Epithelial cell of esophagus (primary cell): ENCODE measurements around the gene LSR.
"Not testable (repeated sequence)": the region's sequence is repeated elsewhere in the genome, so short reads cannot be mapped to it uniquely, and the experiment has no call there.

Experiments
- DNase-seq: peaks from one replicate; pipeline ENCODE4 v3.0.0; 2010; ENCODE audit warnings: low read depth
- H3K4me3 ChIP-seq: 2 replicates; pipeline ENCODE4 v1.5.1; 2011; ENCODE audit warnings: mild to moderate bottlenecking, low read length, control low read depth
- TF ChIP-seq, protein P1 (sequence below): IDR thresholded peaks from 2 replicates; pipeline ENCODE4 v1.5.1; 2011; ENCODE audit warnings: low read depth, mild to moderate bottlenecking, low read length, control low read depth, inconsistent platforms; ENCODE audit not compliant: insufficient read depth; ENCODE audit errors: missing control alignments

Gene LSR

DNA sequence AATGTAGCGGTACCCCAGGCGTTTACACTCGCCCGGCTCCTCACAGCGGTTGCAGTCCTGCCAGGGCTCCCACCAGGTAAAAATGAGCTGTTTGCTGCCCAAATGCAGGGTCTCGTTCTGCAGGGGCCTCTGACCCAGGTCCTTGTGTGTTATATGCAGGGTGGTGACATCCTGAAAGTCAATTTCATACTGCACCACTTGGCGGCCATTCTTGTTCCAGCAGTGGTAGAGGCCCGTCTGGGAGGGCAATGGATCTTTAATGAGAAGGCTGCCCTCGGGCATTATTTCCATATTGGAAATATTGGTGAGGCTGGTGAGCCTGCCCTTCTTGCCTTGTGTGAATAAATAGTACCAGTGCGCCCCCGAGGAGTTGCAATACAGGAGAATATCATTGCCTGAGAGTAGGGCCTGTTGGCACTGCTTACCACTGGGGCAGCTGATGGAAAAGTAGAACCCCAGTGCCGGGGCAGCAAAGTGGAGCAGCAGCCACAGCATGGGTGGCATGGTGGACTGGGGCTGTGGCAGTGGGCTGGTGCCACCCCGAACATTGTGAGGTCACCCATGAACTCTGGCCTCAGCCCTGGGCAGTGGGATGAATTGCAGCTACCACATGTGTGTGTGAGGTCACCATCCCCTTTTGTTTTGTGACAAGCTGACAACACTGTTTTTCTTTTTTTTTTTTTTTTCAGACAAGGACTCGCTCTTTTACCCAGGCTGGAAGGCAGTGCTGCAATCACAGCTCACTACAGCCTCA, 20.4 kb upstream of the LSR start, which contains the start of gene FAM187B:
Gene FAM187B (minus strand): TSS at position 563 of the 754 bp plus-strand sequence. CDS start 59 bp downstream, at position 504.
- TF ChIP-seq, protein P1, sequence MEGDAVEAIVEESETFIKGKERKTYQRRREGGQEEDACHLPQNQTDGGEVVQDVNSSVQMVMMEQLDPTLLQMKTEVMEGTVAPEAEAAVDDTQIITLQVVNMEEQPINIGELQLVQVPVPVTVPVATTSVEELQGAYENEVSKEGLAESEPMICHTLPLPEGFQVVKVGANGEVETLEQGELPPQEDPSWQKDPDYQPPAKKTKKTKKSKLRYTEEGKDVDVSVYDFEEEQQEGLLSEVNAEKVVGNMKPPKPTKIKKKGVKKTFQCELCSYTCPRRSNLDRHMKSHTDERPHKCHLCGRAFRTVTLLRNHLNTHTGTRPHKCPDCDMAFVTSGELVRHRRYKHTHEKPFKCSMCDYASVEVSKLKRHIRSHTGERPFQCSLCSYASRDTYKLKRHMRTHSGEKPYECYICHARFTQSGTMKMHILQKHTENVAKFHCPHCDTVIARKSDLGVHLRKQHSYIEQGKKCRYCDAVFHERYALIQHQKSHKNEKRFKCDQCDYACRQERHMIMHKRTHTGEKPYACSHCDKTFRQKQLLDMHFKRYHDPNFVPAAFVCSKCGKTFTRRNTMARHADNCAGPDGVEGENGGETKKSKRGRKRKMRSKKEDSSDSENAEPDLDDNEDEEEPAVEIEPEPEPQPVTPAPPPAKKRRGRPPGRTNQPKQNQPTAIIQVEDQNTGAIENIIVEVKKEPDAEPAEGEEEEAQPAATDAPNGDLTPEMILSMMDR, result no peak
- no peak within 1 kb of the TSS for H3K4me3 ChIP-seq
- DNase-seq, result no peak

DNA sequence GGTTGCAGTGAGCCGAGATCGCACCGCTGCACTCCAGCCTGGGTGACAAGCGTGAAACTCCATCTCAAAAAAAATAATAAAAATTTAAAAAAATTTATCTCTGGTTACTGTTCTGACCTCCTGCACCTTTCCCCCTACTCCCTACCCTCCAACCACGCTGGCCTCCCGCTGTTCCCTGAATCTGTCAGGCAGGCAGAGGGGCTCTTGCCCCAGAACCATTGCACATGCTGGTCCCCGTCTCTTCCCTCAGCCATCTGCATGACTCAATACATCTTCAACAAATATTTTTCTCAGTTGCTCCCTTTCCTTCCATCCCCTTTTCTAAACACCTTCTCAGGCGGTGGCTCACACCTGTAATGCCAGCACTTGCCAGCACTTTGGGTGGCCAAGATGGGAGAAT, 19.2 kb upstream of the LSR start:
- DNase-seq, result no peak
- TF ChIP-seq, protein P1, result no peak
- no peak overlapping the region for H3K4me3 ChIP-seq

DNA sequence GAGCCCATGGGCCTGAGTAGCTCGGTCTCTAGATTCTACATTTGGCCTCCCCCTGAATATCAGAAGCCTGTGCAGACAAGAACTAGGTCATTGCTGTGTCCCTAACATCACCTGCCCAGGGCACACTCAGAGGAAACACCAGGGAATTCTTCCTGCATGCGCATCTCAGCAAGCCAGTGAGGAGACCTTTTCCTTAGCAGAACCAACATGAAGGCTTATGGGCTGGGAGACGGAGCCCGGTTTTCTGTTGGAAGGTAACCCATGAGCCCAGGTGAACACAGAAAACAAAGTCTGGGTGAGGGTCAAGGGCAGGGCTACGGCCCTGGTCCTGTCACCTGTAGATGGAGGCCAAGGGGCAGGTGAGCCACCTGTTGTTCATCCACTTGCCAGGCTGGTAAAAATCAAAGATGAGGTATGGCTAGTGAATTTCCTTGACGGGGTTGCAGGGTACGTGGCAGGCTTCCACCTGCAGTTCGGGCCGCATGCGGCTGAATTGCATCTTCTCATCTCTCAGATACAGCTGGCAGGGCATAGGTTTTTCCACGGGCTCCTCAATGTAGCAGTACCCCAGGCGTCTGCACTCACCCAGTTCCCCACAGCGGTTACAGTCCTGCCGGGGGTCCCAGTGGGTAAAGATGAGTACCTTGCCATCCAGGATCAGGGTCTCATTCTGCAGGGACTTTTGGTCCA, 16.7 kb upstream of the LSR start:
- TF ChIP-seq, protein P1, result no peak
- no peak for DNase-seq

DNA sequence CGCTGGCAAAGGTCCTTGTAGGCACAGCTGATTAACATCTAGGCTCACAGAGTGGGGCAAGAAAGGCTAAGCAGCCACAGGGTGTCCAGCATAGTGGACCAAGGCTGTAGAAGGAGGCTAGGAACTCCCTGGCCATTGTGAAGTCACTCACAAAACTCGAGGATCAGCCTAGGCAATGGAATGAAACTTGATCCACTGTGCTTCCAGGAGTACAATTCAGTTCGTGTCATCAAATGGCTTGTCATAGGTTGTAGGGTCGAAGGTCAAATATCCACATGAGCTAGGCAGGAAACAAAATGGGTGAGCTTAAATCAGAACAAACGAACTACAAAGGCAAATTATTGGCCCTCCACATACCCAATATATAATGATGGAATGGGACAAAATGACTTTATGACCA, 15.9 kb upstream of the LSR start:
- TF ChIP-seq, protein P1, result no peak
- no peak overlapping the region for H3K4me3 ChIP-seq
- DNase-seq, result no peak

More for the DNA sequence above, 16.7 kb upstream of the LSR start:
- no peak overlapping the region for H3K4me3 ChIP-seq

DNA sequence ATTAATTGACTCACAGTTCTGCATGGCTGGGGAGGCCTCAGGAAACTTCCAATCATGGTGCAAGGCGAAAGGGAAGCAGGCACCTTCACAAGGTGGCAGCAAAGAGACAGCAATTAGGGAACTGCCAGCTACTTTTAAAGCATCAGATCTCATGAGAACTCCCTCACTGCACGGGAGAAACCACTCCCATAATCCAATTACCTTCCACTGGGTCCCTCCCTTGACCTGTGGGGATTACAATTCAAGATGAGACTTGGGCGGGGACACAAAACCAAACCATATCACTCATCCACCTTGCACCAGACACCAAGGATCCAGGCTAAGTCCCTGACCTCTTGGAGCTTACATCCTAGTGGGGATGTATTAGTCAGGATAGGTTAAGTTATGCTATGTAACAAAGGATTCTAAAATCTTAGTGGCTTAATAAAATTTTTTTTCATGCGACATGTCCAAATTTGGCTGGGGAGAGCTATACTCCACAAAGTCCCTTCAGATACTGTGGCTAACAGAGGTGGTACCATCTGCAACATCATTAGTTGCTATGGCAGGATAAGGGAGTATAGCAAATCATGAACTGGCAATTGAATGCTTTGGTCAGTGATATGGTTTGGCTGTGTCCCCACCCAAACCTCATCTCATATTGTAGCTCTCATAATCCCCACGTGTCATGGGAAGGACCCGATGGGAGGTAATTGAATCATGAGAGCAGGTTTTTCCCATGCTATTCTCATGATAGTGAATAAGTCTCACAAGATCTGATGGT, 12.0 kb upstream of the LSR start:
- TF ChIP-seq, protein P1, result peak; percentile 18
- H3K4me3 ChIP-seq, result no peak overlapping the region
- DNase-seq, result peak; percentile 25

DNA sequence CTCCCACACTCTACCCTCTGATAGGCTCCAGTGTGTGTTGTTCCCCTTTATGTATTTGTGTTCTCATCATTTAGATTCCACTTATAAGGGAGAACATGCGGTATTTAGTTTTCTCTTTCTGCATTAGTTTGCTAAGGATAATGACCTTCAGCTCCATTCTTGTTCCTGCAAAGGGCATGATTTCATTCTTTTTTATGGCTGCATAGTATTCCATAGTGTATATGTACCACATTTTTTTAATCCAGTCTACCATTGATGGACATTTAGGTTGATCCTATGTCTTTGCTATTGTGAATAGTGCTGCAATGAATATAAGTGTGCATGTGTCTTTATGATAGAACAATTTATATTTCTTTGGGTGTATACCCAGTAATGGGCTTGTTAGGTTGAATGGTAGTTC, 9.2 kb upstream of the LSR start:
- H3K4me3 ChIP-seq, DNase-seq: not testable (repeated sequence)

DNA sequence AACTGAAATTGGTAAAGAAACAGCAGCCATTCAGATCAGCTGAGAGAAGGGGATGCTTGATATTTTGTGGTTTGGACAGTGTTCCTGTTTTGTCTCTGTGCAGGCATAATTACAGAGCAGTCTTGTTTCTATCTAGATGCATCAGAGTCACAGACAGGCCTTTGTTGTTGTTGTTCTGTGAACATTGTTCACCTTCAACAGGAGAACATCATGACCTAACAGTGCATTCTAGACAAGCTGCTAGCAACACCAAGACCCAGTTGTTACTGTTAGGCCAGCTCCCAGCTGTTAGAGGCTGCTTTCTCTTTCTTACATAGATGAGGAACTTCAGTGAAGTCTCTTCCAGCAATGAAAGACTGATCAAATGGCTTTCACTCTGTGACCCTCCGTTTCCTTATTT, 8.5 kb upstream of the LSR start:
- TF ChIP-seq, protein P1, result no peak
- H3K4me3 ChIP-seq, result no peak overlapping the region
- no peak for DNase-seq
